ENCODE data around the gene HNRNPR. TPM values are rescaled to one million over a fixed set of nuclear protein-coding genes. Genes with fewer than 3 reads are reported as not detected.

Gene HNRNPR
- polyA plus RNA-seq, 3 donors: 58.5 to 112 (median 82.9) TPM

DNA sequence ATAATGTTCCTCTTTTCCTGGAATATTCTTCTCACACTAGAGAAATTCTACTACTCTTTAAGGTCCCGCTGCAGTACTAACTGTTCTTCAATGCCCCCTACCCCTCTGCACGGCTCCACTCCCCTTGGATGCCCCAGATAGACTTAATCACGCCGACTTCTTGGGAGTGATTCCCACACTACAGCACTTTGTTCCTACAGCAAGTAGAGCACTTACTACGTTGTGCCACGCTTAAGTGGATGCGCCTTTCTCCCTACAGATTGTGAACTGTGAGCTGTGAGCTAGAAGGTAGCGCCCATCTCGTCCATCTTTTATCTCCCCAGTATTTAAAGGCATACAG is 23.3 kb upstream of the HNRNPR start:
- peak overlapping the region in 6 of 7 donors; percentile 60 to 97 (median 93) for H3K27ac Mint-ChIP-seq
- H3K27me3 ChIP-seq (ENCODE audit: control insufficient read depth in 2 of 2, insufficient read depth in 2 of 2, low read length in 2 of 2): no peaks in the 10 kb centered on the region
- 93% methylated on average over 4 of the region's 9 CpGs for WGBS (ENCODE audit: insufficient coverage)
- TF ChIP-seq, protein P1, sequence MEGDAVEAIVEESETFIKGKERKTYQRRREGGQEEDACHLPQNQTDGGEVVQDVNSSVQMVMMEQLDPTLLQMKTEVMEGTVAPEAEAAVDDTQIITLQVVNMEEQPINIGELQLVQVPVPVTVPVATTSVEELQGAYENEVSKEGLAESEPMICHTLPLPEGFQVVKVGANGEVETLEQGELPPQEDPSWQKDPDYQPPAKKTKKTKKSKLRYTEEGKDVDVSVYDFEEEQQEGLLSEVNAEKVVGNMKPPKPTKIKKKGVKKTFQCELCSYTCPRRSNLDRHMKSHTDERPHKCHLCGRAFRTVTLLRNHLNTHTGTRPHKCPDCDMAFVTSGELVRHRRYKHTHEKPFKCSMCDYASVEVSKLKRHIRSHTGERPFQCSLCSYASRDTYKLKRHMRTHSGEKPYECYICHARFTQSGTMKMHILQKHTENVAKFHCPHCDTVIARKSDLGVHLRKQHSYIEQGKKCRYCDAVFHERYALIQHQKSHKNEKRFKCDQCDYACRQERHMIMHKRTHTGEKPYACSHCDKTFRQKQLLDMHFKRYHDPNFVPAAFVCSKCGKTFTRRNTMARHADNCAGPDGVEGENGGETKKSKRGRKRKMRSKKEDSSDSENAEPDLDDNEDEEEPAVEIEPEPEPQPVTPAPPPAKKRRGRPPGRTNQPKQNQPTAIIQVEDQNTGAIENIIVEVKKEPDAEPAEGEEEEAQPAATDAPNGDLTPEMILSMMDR (IDR thresholded peaks at IDR 0.05): no peak
- H3K36me3 Mint-ChIP-seq: peaks cover 27 to 39% of the 10 kb centered on the region in 2 donors
- H4K20me1 ChIP-seq (ENCODE audit: insufficient read depth, low read length): no peaks in the 10 kb centered on the region
- H3K9me3 ChIP-seq (replicated peaks in 1 of 2; ENCODE audit: control insufficient read depth in 1 of 2, insufficient read depth in 1 of 2, low read length in 2 of 2): peaks cover 24 to 25% of the 10 kb centered on the region in 2 donors
- H3K4me2 ChIP-seq (replicated peaks; ENCODE audit: extremely low read depth, low read length, poor library complexity, severe bottlenecking): peak overlapping the region; percentile 89
- H3K4me1 ChIP-seq (ENCODE audit: control insufficient read depth in 1 of 2, insufficient read depth in 2 of 2, low read length in 2 of 2): peaks cover 18 to 30% of the 10 kb centered on the region in 2 donors
- no peak for DNase-seq
- H3K9me3 Mint-ChIP-seq: peaks cover 16 to 29% (median 27%) of the 10 kb centered on the region in 7 donors
- intact Hi-C loops (cut with micrococcal nuclease): loop anchor here in 1 of 2 donors (10.0 kb wide), 1 partner anchor 1277 kb away; the partner anchor contains the start of gene SRRM1
- H3K27ac ChIP-seq (ENCODE audit: low read depth in 1 of 2, low read length in 2 of 2): peak overlapping the region; percentile 51 to 88
- H3K9ac ChIP-seq (ENCODE audit: insufficient read depth, low read length, poor library complexity, severe bottlenecking): peak overlapping the region; percentile 87
- H2AFZ ChIP-seq (ENCODE audit: insufficient read depth, low read depth, low read length, poor library complexity, severe bottlenecking): peak overlapping the region; percentile 100
- peak overlapping the region; percentile 92 to 96 for H3K4me3 Mint-ChIP-seq
- H3K4me1 Mint-ChIP-seq: peaks cover 31% of the 10 kb centered on the region
- H3K79me2 ChIP-seq (ENCODE audit: insufficient read depth, low read length): peaks cover 8% of the 10 kb centered on the region
- peak overlapping the region; percentile 86 to 100 (median 100) for H3K4me3 ChIP-seq (replicated peaks in 1 of 3; ENCODE audit: low read depth in 2 of 3, low read length in 3 of 3)
- peaks cover 8 to 35% of the 10 kb centered on the region in 2 donors for H3K36me3 ChIP-seq (replicated peaks in 1 of 2; ENCODE audit: control insufficient read depth in 1 of 2, insufficient read depth in 2 of 2, low read length in 2 of 2)
- peaks cover 0 to 3% (median 2%) of the 10 kb centered on the region in 3 donors for H3K27me3 Mint-ChIP-seq (ENCODE audit: low read depth in 3 of 3)

DNA sequence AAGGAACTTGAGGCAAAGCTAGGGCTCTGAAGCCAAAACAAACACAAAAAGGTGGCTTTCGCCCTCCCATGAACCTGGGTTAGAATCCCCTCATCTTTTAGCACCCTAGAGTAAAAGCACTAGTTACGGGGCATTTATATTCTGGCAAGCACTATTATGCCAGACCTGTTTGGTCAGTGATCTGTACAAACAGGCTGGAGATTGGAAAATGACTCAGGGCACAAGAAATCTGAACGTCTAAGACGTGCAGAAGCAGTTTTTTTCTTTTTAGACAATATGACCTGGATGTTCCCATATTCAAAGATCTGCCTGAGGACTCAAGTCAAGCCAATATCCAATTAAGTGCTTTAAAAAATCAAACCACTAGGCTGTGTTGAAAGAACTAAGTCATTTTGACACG is 22.5 kb upstream of the HNRNPR start:
- no peak overlapping the region for H3K27ac Mint-ChIP-seq

More for the DNA sequence above, 22.5 kb upstream of the HNRNPR start:
- Mint-ChIP-seq H3K4me3 (no peak overlapping the region), H3K9me3 (peaks cover 22 to 38% (median 35%) of the 10 kb centered on the region in 7 donors), H3K27me3 (ENCODE audit: low read depth in 3 of 3) (peaks cover 0 to 3% (median 2%) of the 10 kb centered on the region in 3 donors), H3K4me1 (peaks cover 31% of the 10 kb centered on the region), H3K36me3 (peaks cover 29 to 47% of the 10 kb centered on the region in 2 donors)
- H3K27me3 ChIP-seq (ENCODE audit: control insufficient read depth in 2 of 2, insufficient read depth in 2 of 2, low read length in 2 of 2): no peaks in the 10 kb centered on the region
- no peak overlapping the region for H3K27ac ChIP-seq (ENCODE audit: low read depth in 1 of 2, low read length in 2 of 2)
- no peak overlapping the region for H3K4me3 ChIP-seq (replicated peaks in 1 of 3; ENCODE audit: low read depth in 2 of 3, low read length in 3 of 3)
- intact Hi-C loops (cut with micrococcal nuclease): loop anchor here in 1 of 2 donors (10.0 kb wide), 1 partner anchor 1278 kb away; the partner anchor contains the start of gene SRRM1
- WGBS (ENCODE audit: insufficient coverage): 96% methylated on average over 4 of the region's 5 CpGs
- H3K36me3 ChIP-seq (replicated peaks in 1 of 2; ENCODE audit: control insufficient read depth in 1 of 2, insufficient read depth in 2 of 2, low read length in 2 of 2): peaks cover 11 to 43% of the 10 kb centered on the region in 2 donors
- TF ChIP-seq, protein P1 (IDR thresholded peaks at IDR 0.05): no peak
- DNase-seq: no peak
- no peak overlapping the region for H2AFZ ChIP-seq (ENCODE audit: insufficient read depth, low read depth, low read length, poor library complexity, severe bottlenecking)
- no peak overlapping the region for H3K9ac ChIP-seq (ENCODE audit: insufficient read depth, low read length, poor library complexity, severe bottlenecking)
- H3K4me2 ChIP-seq (replicated peaks; ENCODE audit: extremely low read depth, low read length, poor library complexity, severe bottlenecking): no peak overlapping the region
- H4K20me1 ChIP-seq (ENCODE audit: insufficient read depth, low read length): no peaks in the 10 kb centered on the region
- peaks cover 33% of the 10 kb centered on the region in 2 donors for H3K9me3 ChIP-seq (replicated peaks in 1 of 2; ENCODE audit: control insufficient read depth in 1 of 2, insufficient read depth in 1 of 2, low read length in 2 of 2)
- H3K79me2 ChIP-seq (ENCODE audit: insufficient read depth, low read length): peaks cover 8% of the 10 kb centered on the region
- peaks cover 18 to 30% of the 10 kb centered on the region in 2 donors for H3K4me1 ChIP-seq (ENCODE audit: control insufficient read depth in 1 of 2, insufficient read depth in 2 of 2, low read length in 2 of 2)
